GM15510 (cell line): Measurements from ENCODE around the gene ANKS1B.

Source experiments
- POLR2A ChIP-seq: IDR thresholded peaks from 3 replicates; pipeline ENCODE4 v1.6.1; 2011; ENCODE audit warnings: borderline replicate concordance; ENCODE audit not compliant: insufficient read length; ENCODE audit errors: extremely low read depth

ANKS1B gene

GRCh38 chr12:99824900-99825542 is 159.7 kb downstream of the ANKS1B start:
- no peak for TF ChIP-seq POLR2A

- TF ChIP-seq POLR2A, result no peak
Measured at GRCh38 chr12:99822273-99822672, 162.5 kb downstream of the ANKS1B start.

- TF ChIP-seq POLR2A, result no peak
Measured at GRCh38 chr12:99810718-99811593, 173.8 kb downstream of the ANKS1B start.

- TF ChIP-seq POLR2A, result no peak
Measured at GRCh38 chr12:99809909-99810308, 174.8 kb downstream of the ANKS1B start.

GRCh38 chr12:99806304-99806703 is 178.4 kb downstream of the ANKS1B start:
- no peak for TF ChIP-seq POLR2A

- no peak for TF ChIP-seq POLR2A
Measured at GRCh38 chr12:99804715-99805114, 180.0 kb downstream of the ANKS1B start.

GRCh38 chr12:99800605-99801004 is 184.1 kb downstream of the ANKS1B start:
- no peak for TF ChIP-seq POLR2A

GRCh38 chr12:99783421-99783820 is 201.3 kb downstream of the ANKS1B start:
- TF ChIP-seq POLR2A, result no peak

GRCh38 chr12:99772274-99772673 is 212.5 kb downstream of the ANKS1B start:
- TF ChIP-seq POLR2A, result no peak

- no peak for TF ChIP-seq POLR2A
Measured at GRCh38 chr12:99771659-99772058, 213.1 kb downstream of the ANKS1B start.

GRCh38 chr12:99769396-99769980 is 215.2 kb downstream of the ANKS1B start:
- TF ChIP-seq POLR2A, result no peak

GRCh38 chr12:99768758-99769157 is 216.0 kb downstream of the ANKS1B start:
- no peak for TF ChIP-seq POLR2A

GRCh38 chr12:99767809-99768208 is 216.9 kb downstream of the ANKS1B start:
- no peak for TF ChIP-seq POLR2A

GRCh38 chr12:99766408-99766807 is 218.3 kb downstream of the ANKS1B start:
- TF ChIP-seq POLR2A, result no peak

GRCh38 chr12:99765469-99766114 is 219.1 kb downstream of the ANKS1B start:
- no peak for TF ChIP-seq POLR2A
